Fibroblast of skin of right biceps (primary cell): ENCODE measurements around the gene TRPV2.
A peak's percentile ranks its signal among the peaks of the same experiment; 100 is the strongest.

Experiments
- DNase-seq: peaks from one replicate; pipeline ENCODE4 v3.0.0-alpha.2; 2013

Gene TRPV2

DNA sequence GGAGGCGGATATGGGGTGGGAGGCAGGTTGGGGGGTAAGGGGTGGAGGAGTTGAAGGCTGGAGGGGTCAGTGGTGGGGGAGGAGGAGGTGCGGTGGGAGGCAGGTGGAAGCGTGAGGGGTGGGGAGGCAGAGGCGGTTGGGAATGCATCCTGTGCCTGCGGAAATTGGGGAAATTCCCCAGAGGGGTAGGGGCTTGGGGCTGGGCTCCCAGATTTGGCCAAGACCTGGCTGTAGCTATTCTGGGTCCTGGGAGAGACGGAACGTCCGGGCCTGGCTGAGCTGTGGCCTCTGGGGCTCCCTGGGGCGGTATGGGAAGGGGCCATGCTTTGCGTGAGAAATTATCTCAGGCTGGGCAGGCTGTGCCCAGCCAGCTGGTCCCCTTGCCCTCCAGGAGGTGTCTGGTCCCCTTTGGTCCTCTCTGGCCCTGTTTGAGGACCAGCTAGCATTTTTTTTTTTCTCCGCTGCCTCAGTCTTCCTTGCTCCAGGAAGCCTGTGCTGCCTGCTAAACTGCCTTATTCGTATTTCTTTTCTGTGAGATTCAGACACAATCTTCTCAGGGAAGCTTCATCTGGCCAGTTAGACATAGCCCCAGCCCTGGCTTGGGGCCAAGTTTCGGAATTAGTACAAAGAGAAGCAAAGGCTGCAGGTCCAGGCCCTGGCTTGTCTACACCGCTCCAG, 7.3 kb upstream of the TRPV2 start:
- peak; percentile 38 for DNase-seq

DNA sequence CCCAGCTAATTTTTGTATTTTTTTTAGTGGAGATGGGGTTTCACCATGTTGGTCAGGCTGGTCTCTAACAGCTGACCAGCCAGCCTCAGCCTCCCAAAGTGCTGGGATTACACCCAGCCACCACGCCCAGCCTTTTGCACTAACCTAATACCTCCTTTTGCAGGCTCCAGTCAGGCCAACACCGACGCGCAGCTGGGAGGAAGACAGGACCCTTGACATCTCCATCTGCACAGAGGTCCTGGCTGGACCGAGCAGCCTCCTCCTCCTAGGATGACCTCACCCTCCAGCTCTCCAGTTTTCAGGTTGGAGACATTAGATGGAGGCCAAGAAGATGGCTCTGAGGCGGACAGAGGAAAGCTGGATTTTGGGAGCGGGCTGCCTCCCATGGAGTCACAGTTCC, 2.0 kb downstream of the TRPV2 start:
- DNase-seq = no peak

DNA sequence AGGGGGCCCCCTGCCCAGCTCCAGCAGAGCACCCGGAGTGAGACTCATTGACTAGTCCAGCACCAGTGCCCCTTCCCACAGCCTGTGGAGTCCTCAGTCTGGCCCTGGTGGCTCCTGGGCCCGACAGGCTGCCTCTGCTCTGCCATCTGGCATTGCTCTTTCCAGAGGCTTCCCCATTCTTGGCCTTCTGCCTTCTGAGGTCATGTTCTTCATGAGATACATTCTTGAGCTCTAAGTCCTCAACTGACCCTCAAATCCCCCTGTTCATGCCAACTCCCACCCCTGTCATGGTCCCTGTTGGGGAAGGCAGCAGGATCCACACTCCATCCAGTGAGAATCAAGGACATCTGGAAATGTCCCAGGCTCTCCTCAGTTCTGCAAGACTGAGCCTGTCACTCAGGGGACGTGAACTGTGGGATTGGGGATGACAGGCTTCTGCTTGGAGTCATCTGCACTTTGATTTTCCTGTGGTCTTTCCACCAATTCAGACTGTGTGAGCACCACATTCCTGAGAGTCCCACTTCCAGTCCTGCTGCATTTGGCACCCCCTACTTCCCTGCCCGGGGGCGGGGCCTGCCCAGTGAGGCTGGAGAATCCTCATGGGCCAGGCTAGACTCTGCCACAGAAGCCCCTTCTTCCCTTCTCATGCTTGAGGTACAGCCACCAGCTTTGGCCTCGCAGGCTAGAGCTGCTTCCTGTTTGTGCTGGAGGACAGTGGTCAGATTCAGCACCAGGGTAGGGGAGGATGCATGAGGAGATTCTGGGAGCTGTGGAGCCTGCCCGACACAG, 2.7 kb downstream of the TRPV2 start:
- peak; percentile 76 for DNase-seq

DNA sequence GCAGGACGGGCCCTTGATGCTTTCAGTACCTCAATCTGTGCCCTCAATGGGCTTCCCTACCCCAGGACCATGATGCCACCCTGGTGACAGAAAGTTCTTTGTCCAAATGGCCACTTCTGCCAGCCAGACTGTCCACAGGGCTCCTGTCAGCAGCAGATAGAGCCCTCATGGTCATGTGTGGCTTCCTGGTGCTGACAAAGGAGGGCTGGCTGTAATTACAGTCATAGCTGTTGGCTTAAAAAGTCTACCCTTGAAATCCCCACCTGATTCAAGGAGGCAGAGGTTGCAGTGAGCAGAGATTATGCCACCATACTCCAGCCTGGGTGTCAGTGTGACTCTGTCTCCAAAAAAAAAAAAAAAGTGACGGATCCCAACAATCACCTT, 3.3 kb downstream of the TRPV2 start:
- DNase-seq = no peak

DNA sequence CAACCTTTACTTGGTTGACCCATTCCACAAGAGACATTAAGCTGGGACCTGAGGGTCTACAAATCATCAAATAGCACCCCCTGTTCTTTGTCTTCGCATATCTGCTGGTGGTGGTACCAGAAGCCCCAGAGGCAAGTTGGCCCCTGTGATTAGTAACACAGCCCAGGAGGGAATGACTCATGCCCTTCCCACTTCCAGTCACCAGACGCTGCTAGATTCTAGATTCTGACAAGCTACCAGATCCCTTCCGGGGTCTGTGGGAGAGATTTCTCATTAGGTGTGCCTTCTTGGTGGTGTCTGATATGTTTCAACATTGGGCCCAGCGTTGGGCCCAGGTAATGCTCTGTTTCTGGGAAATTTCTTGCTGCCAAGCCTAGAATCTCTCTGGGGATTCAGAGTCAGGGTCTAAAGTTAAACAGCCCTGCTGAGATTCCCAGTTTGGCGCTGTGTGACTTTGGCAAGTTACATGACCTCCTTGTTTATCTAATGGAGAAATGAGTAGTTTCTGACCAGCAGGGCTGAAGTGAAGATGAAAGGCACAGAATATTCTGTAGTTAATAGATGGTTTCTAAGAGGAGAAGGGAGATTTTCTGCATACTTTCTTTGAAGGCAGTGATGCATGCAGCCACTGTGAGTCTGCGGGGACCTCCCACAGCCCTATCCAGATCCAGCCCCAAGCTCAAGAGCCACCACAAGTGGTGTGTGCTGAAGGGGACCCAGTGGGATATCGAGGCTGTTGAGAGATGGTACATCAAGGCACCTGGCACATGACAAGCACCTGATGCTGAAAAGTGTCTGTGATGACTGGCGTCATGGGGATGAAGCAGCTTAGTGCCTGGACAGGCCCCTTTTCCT, 3.9 kb downstream of the TRPV2 start:
- peak; percentile 92 for DNase-seq

DNA sequence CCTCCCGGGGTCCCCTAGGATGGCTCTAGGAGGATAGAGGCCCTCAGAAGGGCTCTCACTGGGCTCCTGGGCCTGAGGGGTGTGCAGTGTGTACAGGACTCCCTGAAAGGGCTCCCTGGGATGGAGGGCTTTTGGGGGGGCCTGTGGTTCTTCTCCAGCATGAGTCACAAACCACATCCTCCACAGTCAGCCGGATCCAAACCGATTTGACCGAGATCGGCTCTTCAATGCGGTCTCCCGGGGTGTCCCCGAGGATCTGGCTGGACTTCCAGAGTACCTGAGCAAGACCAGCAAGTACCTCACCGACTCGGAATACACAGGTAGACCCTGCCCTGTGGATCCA, 4.5 kb downstream of the TRPV2 start:
- peak; percentile 89 for DNase-seq

DNA sequence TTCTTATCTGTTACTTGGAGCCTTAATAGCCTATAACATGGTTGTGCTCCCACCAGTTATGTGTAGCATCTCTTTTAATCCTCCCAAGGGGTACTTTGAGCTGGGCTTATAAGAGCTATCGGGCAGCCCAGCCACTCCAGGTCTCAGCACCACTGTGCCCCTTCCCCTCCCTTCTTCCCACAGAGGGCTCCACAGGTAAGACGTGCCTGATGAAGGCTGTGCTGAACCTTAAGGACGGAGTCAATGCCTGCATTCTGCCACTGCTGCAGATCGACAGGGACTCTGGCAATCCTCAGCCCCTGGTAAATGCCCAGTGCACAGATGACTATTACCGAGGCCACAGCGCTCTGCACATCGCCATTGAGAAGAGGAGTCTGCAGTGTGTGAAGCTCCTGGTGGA, 7.0 kb downstream of the TRPV2 start:
- no peak for DNase-seq

DNA sequence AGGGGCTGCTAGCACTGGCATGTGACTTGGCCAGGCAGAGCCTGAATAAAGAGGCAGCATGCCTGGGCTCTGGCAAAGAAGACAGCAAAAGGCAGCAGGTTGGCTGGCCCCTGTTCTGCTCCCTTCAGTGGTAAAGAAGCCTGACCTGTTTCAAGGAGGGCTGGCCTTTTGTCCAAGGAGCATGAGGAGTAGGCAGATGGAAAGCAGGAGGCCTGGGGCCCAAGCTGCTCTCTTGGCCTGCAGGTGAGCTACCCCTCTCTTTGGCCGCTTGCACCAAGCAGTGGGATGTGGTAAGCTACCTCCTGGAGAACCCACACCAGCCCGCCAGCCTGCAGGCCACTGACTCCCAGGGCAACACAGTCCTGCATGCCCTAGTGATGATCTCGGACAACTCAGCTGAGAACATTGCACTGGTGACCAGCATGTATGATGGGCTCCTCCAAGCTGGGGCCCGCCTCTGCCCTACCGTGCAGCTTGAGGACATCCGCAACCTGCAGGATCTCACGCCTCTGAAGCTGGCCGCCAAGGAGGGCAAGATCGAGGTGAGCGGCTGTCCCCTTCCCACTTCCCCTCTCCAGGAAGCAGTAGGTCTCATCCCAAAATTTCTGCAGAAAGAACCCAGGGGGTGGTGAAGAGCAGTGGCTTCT, 8.0 kb downstream of the TRPV2 start:
- no peak for DNase-seq

DNA sequence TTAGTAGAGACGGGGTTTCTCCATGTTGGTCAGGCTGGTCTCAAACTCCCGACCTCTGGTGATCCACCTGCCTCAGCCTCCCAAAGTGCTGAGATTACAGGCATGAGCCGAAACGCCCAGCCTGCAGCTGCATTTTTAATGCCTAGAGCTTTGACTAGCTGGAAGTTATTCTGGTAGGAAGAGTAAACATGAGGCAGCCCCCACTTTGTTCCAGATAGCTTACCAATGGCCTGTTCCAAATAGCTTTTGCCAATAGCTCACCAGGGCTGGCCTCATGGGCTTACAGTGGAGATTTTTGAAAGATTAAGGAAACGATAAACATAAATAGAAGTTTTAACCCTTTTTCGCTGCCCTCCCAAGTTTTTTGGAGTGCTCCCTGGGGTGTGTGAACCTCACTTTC, 9.8 kb downstream of the TRPV2 start:
- no peak for DNase-seq

DNA sequence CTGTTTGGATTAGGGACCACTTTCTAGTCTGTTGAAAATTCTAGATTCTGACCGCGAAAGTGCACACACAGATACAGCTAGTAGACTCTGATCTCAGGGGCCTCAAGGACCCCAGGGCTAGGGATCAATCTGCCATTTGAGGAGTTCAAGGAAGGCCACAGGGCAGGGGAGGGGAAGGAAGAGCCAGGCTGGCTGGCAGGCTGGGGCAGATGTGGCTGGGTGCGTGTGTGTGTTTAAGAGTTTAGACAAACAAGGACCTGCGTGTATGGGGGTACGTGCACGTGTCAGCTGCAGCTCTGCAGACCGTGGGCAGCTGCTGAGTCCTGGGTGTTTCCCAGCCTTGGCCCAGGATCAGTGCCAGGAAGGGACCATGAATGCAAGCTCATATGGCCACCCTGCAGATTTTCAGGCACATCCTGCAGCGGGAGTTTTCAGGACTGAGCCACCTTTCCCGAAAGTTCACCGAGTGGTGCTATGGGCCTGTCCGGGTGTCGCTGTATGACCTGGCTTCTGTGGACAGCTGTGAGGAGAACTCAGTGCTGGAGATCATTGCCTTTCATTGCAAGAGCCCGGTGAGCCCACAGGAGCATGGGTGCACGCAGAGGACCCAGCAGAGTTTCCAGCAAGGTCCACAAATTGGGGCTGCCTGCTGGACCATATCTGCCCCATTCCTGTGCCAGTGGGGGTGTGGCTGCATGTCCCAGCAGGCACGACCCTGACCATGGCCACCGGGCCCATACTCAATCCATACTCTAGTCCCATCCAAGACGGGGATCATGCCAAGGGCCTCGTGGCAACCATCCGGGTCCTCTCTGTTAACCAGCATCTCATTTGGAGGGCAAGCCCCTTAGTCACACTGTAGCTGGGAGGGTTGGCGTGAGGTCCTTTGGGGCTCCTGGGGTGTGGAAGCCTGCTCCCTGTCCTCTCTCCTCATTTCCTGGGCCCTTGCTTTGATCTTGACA, 10.6 kb downstream of the TRPV2 start:
- DNase-seq = no peak

DNA sequence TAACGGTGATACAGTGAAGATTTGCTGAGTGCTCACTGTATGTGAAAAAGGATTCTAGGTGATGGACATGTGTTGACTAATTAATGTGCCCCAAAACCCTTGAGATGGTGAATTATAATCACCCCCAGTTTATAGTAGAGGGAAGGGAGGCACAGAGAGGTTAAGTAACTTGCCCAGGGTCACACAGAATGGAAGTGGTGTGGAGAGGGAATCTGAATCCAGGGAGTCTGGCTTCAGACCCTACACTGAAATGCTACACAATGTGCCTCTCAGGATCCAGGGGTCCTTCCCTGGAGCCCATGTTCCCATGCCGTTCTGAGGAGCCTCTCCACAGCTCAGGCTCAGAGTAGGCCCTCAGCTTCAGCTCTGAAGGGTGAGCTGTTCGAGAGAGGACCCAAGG, 11.6 kb downstream of the TRPV2 start:
- DNase-seq = no peak

DNA sequence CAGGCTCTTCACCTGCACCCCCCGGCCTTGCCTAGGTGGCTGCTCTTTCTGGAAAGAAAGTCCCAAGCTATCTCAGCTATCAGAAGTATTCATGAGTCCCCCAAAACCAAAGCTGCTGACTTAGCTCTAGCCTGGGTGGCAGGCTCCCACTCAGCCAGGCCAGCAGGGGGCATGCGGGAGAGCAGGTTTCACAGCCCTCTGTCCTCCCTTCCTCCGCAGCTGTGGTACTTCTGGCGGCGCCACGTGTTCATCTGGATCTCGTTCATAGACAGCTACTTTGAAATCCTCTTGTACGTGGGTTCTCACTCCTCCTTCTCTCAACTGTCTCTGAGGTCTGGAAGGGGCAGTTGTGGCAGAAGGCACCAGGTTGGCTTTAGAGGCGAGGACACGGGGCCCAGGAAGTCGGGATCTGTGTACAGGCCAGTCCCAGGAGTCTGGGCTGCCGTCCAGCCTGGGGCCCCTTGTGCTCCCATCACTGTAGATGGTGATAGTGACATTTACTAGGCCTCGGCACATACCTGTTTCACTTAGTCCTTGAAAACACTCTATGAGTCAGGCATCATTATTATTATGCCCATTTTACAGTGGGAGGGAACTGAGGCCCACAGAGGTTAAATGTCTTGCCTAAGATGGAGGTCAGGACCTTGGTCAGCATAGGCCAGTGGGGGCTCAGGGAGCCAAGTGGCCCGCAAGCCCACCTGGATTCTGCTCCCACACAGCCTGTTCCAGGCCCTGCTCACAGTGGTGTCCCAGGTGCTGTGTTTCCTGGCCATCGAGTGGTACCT, 12.9 kb downstream of the TRPV2 start:
- peak; percentile 73 for DNase-seq

DNA sequence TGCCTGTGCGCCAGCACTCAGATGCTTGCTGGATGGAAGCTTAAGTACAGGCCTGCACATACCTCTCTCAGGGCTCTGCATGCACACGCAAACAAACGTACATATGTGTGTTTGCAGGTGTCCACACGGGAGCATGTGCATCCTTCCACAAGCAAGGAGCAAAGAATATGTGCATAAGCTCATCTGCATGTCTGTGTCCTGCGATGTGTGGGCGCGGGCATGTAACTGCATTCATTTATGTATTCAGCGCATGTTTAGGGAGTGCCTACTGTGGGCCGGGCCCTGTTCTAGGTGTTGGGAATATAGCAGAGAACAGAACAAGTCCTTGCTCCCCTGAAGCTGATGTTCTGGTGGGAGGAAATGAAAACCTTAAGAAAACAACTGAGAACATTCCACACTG, 13.7 kb downstream of the TRPV2 start:
- DNase-seq = no peak

DNA sequence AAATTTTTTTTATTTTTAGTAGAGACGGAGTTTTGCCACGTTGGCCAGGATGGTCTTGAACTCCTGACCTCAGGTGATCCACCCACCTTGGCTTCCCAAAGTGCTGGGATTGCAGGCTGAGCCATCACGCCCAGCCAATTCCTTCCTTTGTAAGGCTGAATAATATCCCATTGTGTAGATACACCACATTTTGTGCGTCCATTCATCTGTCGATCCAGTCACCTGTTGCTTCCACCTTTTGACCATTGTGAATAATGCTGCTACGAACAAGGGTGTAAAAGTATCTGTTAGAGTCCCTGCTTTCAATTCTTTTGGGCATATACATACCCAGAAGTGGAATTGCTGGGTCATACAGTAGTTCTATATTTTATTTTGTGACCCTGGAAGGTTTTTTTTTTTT, 15.3 kb downstream of the TRPV2 start:
- DNase-seq = no peak

DNA sequence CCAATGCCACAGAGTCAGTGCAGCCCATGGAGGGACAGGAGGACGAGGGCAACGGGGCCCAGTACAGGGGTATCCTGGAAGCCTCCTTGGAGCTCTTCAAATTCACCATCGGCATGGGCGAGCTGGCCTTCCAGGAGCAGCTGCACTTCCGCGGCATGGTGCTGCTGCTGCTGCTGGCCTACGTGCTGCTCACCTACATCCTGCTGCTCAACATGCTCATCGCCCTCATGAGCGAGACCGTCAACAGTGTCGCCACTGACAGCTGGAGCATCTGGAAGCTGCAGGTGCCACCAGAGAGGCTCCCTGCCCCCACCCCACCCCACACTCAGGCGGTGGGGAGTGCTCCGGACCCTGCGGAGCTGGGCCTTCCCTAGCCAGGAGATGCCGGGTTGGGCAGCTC, 16.6 kb downstream of the TRPV2 start:
- no peak for DNase-seq

DNA sequence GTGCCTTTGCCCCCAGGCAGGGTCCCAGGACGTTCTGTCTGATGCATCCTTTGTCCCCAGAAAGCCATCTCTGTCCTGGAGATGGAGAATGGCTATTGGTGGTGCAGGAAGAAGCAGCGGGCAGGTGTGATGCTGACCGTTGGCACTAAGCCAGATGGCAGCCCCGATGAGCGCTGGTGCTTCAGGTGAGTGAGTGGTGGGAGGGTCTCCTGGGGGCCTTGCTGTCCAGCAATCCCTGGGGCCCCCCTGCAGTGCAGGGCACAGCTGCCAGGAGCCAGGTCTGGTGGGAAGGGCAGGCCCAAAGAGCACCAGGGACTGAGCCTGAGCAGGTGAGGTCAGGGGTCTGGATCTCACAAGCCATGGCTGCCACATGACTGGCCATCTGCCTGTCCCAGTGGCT, 18.1 kb downstream of the TRPV2 start:
- DNase-seq = no peak

DNA sequence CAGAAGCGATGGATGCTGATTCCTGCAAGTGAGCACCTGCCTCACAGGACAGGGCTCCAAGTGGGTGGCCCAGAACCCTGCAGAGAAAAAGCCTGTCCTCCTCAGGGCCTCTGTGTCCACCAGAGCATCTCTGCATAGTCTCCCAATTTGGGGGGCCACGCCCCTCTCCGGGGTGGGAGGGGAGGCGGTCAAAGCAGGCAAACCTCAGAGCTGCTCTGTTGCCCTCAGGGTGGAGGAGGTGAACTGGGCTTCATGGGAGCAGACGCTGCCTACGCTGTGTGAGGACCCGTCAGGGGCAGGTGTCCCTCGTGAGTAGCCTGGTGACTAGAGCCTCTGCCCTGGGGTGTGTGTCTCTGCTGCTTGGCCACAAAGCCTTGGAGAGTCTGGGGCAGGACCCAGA, 19.3 kb downstream of the TRPV2 start:
- DNase-seq = no peak

DNA sequence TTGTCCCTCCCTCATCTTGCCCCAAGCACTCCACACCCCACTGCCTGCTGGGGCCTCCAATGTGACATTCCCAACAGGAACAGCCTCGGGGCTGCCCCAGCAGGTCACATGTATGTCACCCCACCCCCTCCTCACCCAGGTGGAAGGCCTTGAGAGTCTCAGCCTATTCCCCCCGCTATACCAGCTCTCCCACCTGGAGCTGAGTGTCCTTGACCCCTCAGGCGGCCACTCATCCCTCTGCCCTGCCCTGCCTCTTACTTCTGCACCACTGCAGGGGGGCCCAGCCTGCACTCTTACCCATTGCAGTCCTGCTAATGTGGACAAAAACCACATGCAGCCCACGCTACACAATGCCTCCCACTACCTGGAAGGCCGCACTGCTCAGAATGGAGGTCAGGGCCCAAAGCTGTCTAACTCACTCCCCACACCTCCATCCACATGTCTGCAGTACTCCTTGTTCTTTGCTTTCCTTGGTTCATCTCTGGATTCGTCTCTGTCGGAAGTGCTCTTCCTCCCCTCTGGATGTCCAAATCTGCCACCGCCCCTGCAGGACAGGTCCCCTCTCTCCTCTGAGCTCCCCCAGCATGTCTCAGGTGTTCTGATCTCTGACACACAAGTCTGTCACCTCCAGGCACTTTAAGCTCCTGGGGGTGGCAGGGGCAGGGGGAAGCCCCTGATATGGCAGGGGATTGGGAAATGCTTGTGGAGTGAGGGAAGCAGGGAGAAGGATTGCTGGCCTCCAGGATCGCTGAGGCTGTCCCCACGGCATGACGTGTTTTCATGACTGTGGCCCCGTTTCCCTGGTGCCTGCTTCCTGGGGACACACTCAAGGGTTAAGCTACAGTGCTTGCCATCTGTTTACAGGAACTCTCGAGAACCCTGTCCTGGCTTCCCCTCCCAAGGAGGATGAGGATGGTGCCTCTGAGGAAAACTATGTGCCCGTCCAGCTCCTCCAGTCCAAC, 20.8 kb downstream of the TRPV2 start:
- DNase-seq = no peak

DNA sequence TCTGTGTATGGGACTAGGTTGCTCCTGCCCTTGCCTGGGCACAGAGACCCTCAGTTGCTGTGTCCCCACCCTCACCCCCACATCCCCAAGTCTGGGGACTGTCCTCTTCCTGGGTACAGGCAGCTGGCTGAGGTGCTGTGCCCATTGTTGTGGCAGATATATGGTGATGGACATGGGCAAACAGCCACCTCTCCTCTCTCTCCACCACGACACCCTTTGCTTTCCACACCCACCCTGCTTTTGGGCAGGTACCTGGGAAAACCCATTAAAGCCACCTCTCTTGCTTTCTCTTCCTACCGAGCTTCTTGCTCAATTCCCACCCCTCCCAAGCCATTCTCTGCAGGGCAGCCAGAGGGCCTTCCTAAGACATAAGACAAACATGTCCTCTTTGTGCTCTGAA, 21.7 kb downstream of the TRPV2 start:
- no peak for DNase-seq

DNA sequence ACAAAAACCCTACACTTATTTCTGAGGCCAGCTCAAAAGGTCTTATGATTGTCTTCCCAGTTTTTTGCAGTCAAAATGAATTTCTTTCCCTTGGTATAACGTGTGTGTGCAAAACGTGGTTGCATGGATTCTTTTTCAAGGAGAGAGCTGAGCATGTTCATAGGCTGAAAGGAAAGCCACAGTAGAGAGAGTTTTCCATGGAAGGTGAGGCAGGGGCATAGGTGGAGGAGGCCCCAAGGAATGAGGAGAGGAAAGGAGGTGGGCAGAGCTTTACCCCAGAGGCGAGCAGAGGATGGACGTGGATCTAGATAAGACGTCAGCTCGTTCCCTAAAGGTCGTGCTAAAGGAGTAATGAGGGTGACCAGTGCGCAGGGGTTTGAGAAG, 22.8 kb downstream of the TRPV2 start:
- no peak for DNase-seq
